Right lung (tissue), 10 donors: ENCODE results near the gene TRMT5. TPM values are rescaled to one million over a fixed set of nuclear protein-coding genes. Genes with fewer than 3 reads are reported as not detected.

ENCODE experiments used
- DNase-seq, 2 donors: peaks; one replicate each; pipeline ENCODE4 v3.0.0-alpha.2; 2013
- long read RNA-seq, 8 donors: transcript quantifications; one replicate each; lab custom pipeline, GENCODE V29; 2026
- polyA plus RNA-seq, 5 donors: library from polyadenylated mRNA; unstranded; fragments of 120-200 nt; gene quantifications; one replicate each; pipeline versions ENCODE4 v1.2.1 to v1.2.3, GENCODE V29; 2013; ENCODE audit warnings: inconsistent platforms in 1 of 5, low replicate concordance in 1 of 5; ENCODE audit not compliant: insufficient read length in 5 of 5, insufficient read depth in 1 of 5

Gene TRMT5, protein sequence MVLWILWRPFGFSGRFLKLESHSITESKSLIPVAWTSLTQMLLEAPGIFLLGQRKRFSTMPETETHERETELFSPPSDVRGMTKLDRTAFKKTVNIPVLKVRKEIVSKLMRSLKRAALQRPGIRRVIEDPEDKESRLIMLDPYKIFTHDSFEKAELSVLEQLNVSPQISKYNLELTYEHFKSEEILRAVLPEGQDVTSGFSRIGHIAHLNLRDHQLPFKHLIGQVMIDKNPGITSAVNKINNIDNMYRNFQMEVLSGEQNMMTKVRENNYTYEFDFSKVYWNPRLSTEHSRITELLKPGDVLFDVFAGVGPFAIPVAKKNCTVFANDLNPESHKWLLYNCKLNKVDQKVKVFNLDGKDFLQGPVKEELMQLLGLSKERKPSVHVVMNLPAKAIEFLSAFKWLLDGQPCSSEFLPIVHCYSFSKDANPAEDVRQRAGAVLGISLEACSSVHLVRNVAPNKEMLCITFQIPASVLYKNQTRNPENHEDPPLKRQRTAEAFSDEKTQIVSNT
- polyA plus RNA-seq = 10 to 100 TPM; 16.3 to 30.1 (median 22.5) TPM
- long read RNA-seq, donor 1, full-length matches to known transcripts = 6 of 17 reads
- long read RNA-seq, donor 1, partial matches to known transcripts = 11 of 17 reads
- long read RNA-seq, donor 1, other reads (novel, unspliced or antisense) = 0 of 17 reads
- long read RNA-seq, donor 2, full-length matches to known transcripts = 3 of 3 reads
- long read RNA-seq, donor 2, partial matches to known transcripts = 0 of 3 reads
- long read RNA-seq, donor 2, other reads (novel, unspliced or antisense) = 0 of 3 reads
- long read RNA-seq, donor 3, full-length matches to known transcripts = 4 of 4 reads
- long read RNA-seq, donor 3, partial matches to known transcripts = 0 of 4 reads
- long read RNA-seq, donor 3, other reads (novel, unspliced or antisense) = 0 of 4 reads
- long read RNA-seq, donor 4, partial matches to known transcripts = 6 of 6 reads
- long read RNA-seq, donor 4, other reads (novel, unspliced or antisense) = 0 of 6 reads
- long read RNA-seq, donor 5, full-length matches to known transcripts = 7 of 15 reads
- long read RNA-seq, donor 5, partial matches to known transcripts = 8 of 15 reads
- long read RNA-seq, donor 5, other reads (novel, unspliced or antisense) = 0 of 15 reads
- long read RNA-seq, donor 6, full-length matches to known transcripts = 4 of 15 reads
- long read RNA-seq, donor 6, partial matches to known transcripts = 11 of 15 reads
- long read RNA-seq, donor 6, other reads (novel, unspliced or antisense) = 0 of 15 reads
- long read RNA-seq, donor 7, full-length matches to known transcripts = 2 of 2 reads
- long read RNA-seq, donor 7, partial matches to known transcripts = 0 of 2 reads
- long read RNA-seq, donor 7, other reads (novel, unspliced or antisense) = 0 of 2 reads
- long read RNA-seq, donor 8, partial matches to known transcripts = 5 of 5 reads
- long read RNA-seq, donor 8, other reads (novel, unspliced or antisense) = 0 of 5 reads

DNA sequence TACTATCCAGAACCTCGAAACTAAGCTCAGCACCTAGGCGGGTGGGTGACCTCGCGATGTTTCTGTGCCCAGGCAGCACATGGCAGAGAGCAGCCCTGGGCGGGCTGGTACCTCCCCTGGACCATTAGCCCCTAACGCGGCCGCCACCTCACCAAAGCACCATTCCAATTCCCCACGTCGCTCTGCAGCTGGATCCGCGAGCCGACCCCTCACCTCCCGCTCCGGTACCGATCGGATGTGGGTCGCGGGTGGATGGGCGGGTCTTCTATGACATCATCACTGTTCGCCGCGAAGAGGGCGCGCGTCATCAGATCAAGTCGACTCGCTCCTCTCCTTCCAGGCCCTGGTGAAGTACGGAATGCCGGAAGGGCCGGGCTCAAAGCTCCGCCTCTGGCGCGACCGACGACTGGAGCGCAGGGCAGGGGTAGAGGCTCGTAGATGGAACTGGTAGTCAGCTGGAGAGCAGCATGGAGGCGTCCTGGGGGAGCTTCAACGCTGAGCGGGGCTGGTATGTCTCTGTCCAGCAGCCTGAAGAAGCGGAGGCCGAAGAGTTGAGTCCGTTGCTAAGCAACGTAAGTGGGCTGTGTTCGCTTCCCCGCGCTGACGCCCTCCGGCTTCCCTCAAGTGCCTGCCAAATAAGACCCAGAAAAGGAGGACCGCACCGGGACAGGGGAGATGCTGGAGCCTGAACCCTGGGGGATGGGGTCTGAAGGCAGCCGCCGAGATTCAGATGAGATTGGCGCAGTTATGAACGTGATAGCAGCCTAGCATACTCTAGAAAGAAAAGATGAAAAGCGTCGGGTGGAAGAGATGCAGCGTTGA is at the start of gene TRMT5, which contains the start of gene SLC38A6:
Gene TRMT5 (minus strand): TSS at position 269 of the 822 bp plus-strand sequence. CDS start 106 bp downstream, at position 163.
Gene SLC38A6 (plus strand): TSS at position 435 of the 822 bp plus-strand sequence. CDS start 33 bp downstream, at position 468.
- DNase-seq = peak; percentile 95 to 96

DNA sequence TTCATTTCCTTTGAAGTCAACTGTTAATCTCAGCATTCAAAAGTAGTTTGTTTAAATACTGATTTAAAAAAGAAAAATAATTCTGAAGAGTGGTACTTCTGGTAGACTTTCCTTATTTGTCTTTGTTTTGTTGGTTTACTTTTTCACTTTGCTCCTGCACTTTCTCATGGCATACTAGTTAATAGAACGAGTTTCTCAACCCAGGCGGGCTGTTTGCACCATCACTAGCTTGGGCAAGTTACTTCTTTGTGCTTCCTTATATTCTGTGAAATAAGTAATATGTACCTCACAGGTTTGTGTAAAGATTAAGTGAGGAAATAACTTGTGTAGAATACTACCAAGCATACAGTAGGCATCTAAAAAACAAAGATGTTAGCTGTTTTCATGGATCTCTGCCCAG is 45.6 kb upstream of the TRMT5 start:
- no peak for DNase-seq

DNA sequence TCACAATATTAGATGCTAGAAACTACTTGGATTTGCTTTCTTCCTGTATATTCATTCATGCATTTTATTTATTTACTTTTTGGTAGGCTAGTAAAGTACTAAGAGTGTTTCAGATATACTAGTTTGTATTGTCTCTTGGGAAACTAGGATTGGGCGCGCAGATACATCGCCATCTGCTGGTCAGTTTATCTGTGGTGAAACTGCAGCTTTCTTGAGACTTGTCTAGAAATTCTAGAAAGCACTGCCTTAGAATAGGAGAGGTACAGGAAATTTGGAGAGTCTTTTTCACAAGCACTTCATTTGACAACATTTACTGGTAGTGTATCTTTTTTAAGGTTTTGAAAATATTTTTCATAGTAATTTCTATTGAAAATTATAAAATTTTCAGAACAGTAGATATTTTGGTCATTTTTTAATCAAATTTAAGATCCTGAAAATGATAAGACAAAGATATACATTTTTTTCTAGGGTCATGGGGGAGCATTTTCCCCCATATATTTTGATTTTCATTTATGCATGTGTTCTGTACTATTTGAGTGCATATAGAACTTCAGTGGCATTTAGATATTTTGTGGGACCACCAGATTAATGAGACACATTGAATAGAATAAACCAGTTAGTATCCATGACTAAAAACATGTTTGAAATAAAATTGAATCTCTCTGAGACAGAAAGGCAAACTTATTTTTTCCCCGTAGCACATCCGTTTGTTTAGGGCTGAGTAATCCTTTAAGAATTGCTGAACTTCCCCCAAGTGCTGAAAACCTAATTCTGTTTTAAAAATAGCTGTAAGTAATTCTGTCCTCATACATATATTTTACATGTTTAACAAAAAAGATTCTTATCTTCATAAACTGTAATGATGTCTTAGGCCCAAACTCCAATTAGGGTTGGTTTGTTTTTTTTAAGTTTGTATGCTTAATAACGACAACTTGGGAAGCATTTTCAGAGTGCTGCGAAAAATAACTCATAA is 44.7 kb upstream of the TRMT5 start:
- DNase-seq = peak; percentile 40 to 59

DNA sequence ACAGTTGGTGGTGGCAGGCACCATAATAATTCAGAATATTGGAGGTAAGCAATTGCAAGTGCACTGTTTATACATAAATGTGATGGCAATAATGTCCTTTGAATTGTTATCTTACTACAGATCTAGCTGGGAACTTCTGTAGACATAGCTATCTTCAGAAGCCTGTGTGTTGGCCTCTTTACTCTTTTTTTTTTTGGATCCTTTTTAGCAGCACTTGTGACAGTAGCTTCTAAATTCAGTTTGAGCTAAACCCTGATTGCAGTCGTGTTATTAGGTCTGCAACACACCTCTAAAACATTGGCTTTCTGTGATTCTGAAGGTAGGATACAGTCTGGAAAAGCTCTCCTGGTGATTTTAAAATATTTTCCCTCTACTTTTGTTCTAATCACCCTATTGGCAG is 38.7 kb upstream of the TRMT5 start:
- no peak for DNase-seq

DNA sequence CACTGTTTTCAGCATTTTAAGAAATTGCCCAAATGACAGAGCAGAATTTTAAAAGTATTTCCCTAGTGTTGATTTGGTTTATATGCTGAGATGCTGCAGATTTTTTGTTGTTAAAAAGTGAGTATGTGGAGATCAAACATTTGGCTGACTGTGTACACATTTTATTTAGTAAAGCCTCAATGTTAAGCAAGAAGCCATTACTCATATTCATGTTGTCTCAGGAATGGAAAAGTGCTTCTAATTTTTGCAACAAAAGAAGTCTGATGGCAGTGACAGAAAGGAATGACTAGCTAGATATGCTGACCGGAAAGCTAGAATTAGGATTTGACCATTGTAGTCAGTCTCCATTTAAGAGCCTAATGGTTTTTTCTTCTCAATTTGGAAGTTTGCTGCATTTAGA is 22.7 kb upstream of the TRMT5 start:
- DNase-seq = no peak

DNA sequence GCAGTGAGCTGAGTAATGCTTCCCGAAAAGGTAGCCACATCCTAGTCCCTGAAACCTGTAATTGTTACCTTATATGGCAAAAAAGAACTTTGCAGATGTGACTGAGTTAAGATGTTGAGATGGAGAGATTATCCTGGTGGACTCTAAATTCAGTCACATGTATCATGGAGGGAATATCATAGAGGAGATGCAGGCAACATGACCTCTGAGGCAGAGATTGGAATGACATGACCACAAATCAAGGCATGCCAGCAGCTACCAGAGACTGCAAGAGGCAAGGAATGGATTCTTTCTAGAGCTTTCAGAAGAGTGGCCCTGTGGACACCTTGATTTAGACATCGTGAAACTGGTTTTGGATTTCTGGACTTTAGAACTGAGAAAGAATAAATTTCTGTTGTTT is 18.7 kb upstream of the TRMT5 start:
- no peak for DNase-seq

DNA sequence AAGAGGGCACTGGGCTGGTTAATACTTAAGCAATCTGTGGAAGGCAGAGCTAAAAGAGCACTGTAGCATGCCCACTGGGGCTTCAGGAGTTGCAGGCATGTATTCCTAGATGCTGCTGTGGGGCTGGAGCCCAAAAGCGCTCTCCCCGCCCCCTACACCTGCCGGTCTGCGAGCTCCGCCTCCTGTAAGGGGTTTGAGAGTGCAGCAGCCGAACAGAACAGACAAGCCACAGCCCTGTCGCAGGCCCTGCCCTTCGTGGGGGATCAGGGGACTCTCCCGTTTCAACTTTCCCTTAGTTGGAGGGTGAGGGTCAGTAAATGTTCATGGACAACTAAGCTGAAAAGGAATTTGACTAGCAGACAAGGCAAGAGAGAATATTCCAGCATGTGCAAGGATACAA is 17.7 kb upstream of the TRMT5 start:
- no peak for DNase-seq

DNA sequence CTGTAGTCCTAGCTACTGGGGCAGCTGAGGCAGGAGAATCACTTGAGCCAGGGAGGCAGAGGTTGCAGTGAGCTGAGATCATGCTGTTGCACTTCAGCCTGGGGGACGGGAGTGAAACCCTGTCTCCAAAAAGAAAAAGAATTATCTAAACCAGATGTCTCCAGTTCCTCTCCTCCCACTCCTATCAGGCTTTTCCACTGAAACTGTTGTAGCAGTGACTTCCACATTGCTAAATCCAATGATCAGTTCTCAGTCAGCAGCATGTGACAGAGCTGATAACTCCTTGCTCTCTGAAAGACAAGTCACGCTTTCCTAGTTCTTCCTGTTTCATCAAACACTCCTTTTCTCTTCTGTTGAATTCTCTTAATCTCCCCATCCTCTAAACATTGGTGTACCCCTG is 8.7 kb upstream of the TRMT5 start:
- no peak for DNase-seq

DNA sequence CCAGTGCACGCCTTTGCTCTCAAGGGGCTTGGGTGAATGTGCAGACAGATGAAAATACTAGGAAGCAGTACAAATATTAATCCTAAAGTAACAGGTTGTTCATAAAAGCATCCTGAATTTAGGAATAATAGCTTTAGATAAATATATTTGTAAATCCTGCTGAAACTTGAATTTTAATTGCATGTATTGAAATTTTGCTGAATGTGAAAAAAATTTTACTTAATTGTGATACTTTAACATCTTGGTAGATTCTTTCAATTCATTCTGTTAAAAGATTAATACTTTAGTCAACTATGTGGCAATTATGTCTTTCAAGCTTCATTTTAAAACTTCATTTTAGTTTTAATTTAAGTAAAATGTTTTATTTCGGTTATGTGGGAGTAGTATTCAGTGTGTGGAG is 5.6 kb upstream of the TRMT5 start:
- no peak for DNase-seq

DNA sequence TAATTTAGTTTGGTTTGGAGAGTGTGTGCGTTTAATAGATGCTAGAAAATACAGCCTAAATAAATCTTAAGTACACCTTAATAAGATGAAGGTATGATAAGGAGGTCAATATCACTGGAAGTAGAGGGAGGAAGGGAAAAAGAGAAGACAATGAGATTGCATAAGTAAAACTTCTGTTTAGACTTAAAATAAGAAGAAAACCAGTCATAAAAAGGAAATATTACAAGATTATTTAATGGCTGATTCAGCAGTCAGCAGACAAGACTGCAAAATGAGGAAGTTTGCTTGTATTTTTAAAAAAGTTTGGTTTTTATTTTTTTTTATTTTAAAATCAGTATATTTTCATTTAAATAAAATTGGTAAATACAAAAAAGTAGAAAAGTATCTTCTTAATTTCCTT is 3.3 kb upstream of the TRMT5 start:
- DNase-seq = no peak

DNA sequence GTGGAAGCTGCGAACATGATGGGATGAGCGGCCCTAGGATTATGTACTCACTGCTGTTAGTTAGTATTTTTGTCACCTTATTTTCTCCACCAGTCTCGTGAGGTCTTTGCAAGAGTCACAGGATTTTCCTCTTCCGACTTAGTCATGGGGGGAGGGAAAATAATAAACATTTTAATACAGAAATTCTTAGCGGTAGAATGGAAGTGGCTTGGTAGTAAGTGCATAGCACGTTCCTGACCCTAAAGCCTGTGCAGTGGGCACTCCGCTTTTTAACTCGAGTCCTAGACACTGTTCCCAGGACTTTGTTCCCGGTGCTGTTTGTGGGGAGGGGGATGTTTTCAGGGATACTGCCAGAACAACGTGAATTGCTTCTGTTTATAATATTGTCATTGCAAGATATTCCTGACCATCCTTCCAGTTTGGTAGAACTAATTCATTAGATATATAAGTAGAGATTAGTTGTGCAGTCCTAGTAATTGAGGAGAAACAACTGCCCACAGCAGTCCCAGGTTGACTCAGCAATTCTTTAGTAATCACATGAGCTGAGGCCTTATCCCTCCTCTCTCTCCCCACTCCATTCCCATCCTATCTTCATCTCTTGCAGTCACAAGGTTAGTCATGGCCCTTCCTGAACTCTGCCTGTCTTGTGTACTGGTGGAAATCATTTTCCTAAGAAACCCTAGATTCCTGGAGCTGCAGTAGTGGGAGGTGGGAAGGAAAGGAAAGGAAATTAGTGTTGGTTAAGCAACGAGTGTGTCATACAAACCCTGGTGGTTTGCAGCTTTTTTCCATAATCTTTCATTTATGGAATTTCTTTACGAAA is 965 bp upstream of the TRMT5 start:
- no peak for DNase-seq

DNA sequence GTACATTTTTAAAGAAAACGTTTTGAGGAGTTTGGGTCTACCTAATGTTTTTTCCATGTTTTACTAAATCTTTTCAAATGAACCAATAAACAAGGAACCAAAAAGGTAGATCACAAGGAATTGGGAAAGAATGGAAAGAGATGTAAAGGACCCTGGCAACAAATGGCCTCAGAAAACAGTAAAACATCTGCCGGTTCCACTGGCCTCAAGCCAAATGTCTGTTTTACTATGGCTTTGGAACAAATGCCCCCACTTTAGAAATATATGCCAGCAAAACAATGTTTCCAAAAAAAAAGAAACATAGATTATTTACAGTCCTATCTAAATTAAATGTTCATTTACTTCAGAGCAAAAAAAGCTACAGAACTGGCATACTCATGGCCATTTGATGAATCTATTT is 3.0 kb downstream of the TRMT5 start:
- no peak for DNase-seq

DNA sequence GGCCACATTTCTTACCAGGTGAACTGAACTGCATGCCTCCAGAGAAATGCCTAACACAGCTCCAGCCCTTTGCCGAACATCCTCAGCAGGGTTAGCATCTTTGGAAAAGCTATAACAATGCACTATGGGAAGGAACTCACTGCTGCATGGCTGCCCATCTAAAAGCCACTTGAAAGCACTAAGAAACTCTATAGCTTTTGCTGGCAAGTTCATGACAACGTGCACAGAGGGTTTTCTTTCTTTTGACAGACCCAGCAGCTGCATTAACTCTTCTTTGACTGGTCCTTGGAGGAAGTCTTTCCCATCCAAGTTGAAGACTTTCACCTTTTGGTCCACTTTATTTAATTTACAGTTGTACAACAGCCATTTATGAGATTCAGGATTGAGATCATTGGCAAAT is 5.3 kb downstream of the TRMT5 start:
- DNase-seq = no peak

DNA sequence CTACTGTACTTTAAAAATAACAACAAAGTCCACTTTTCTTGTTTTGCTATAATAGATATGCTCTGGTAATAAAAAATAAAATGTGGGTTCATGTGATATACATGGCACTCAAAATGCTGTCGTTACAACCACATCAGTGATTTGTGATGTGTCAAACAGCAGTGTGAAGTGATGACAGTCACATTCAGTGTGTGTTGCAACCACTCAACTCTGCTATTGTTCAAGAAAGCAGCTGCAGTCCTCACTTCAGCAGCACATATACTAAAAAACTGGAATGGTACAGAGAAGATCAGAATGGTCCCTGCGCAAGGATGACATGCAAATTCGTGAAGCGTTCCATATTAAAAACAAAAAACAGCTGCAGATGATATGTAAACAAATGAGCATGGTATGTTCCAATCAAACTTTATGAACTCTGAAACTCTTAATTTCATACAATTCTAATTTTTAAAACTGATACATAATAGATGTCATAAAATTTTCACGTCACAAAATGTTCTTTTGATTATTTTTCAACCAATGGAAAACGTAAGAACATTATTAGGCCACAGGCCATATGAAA is 6.7 kb downstream of the TRMT5 start:
- DNase-seq = peak; percentile 78 to 83

DNA sequence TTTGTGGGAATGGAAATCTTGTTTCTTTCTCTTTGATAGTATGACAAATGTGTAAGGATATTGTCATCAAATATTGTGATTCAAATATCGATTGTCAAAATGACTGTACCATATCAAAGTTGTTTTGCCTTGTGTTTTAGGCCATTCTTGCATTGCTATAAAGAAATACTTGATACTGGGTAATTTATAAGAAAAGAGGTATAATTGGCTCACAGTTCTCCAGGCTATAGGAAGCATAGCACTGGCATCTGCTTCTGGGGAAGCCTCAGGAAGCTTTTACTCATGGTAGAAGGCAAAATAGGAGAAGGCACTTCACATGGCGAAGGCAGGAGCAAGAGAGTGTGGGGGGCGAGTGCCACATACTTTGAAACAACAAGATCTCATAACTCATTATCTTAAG is 7.8 kb downstream of the TRMT5 start:
- no peak for DNase-seq

DNA sequence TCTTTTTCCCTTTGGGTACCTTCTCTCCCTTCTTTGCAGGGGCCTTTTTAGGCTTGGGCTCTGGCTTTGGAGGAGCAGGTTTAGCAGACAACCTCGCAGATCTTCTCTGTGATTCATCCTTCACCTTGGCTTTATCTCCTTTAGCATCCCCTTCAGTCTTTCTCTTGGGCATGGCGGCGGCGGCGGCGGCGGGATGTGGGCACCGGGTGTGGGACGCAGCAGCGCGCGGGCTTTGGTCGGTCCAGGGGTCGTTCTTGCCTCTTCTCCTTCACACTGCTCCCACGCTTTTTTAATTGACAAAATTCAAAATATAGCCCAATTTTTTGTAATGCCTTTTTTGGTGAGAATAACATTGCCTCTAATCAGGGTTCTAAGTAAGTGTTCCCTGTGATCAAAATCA is 8.6 kb downstream of the TRMT5 start:
- no peak for DNase-seq

DNA sequence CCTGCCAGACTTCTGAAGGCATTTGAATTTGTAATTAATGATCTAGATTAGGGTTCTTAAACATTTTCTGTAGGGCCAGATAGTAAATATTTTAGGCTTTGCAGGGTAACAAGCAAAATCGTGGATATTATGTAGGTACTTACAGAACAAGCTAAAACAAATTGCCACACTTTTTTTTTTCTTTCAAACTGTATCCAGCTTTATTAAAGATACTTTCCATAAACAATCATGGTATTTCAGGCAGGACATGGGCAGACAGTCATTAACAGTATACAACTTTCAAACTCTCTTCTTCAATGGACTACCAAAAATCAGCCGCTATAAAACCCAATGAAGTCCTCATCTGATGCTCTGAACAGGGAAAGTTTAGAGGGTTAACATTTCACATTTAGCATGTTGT is 9.6 kb downstream of the TRMT5 start:
- no peak for DNase-seq

DNA sequence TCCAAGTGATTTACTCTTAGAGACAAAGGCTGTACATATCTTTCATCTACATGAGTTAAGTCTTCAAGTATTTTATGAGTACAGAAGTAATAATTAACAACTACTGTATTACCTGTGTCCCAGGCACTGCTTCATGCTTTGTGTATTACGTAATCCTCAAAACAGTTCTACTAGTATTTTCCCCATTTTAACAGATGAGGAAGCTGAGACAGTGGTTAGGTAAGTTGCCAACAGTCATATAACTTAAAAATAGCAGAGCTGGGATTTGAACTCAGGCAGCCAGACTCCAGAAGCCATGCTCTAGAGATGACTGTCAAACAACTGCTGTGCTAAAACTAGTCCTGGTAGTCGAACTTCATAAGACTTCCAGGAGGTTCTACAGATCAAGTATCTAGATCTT is 10.7 kb downstream of the TRMT5 start:
- DNase-seq = no peak
